GM18505 (cell line): ENCODE measurements around the gene TRAF4.
A peak's percentile ranks its signal among the peaks of the same experiment; 100 is the strongest.
"Not testable (repeated sequence)": the region's sequence is repeated elsewhere in the genome, so short reads cannot be mapped to it uniquely, and the experiment has no call there.

ENCODE experiments used
- ATAC-seq: cut with Tn5 transposase; IDR thresholded peaks from one replicate; pipeline ENCODE4 v1.9.1; 2021; ENCODE audit not compliant: unreplicated experiment
- POLR2A ChIP-seq: IDR thresholded peaks from 4 replicates; pipeline ENCODE4 v1.6.1; 2011; ENCODE audit warnings: borderline replicate concordance; ENCODE audit not compliant: insufficient read depth, insufficient read length; ENCODE audit errors: extremely low read depth

TRAF4 gene

GRCh38 chr17:28710861-28711722 is 32.7 kb upstream of the TRAF4 start:
- peak; percentile 80 for ATAC-seq
- peak; percentile 64 for TF ChIP-seq POLR2A

- peak; percentile 5 for TF ChIP-seq POLR2A
- peak; percentile 15 for ATAC-seq
These were observed 32.1 kb upstream of the TRAF4 start, which contains the start of gene PROCA1 for GRCh38 chr17:28711723-28712031. Gene PROCA1 (minus strand): TSS chr17:28711888. CDS start chr17:28711660, 228 bp downstream.

- TF ChIP-seq POLR2A, result peak; percentile 51
- ATAC-seq, result no peak
These were observed 31.6 kb upstream of the TRAF4 start for GRCh38 chr17:28712032-28712704.

GRCh38 chr17:28712705-28713415 is 31.0 kb upstream of the TRAF4 start:
- ATAC-seq, result no peak
- no peak for TF ChIP-seq POLR2A

- ATAC-seq, result no peak
- no peak for TF ChIP-seq POLR2A
These were observed 29.5 kb upstream of the TRAF4 start for GRCh38 chr17:28714281-28714680.

- TF ChIP-seq POLR2A, result no peak
- ATAC-seq, result no peak
These were observed 28.6 kb upstream of the TRAF4 start for GRCh38 chr17:28715217-28715616.

GRCh38 chr17:28716740-28717577 is 26.9 kb upstream of the TRAF4 start:
- ATAC-seq, result no peak
- TF ChIP-seq POLR2A, result peak; percentile 51

GRCh38 chr17:28717578-28718332 is 26.1 kb upstream of the TRAF4 start, which contains the start of gene RAB34:
Gene RAB34 (minus strand): TSS chr17:28717868. CDS start chr17:28717266, 602 bp downstream.
- no peak for ATAC-seq

GRCh38 chr17:28718333-28719020 is 25.3 kb upstream of the TRAF4 start:
- no peak for TF ChIP-seq POLR2A
- no peak for ATAC-seq

More at GRCh38 chr17:28717578-28718332, 26.1 kb upstream of the TRAF4 start, which contains the start of gene RAB34:
- TF ChIP-seq POLR2A, result peak; percentile 43

GRCh38 chr17:28719021-28719433 is 24.8 kb upstream of the TRAF4 start:
- ATAC-seq, result peak; percentile 1
- TF ChIP-seq POLR2A, result no peak

- TF ChIP-seq POLR2A, result peak; percentile 39
- ATAC-seq, result no peak
These were observed 23.4 kb upstream of the TRAF4 start for GRCh38 chr17:28720247-28720996.

GRCh38 chr17:28720997-28721329 is 22.8 kb upstream of the TRAF4 start:
- ATAC-seq, result not testable (repeated sequence)
